Lower lobe of right lung (tissue), 2 donors: ENCODE data around the gene STRIP1. TPM values are rescaled to one million over a fixed set of nuclear protein-coding genes. Genes with fewer than 3 reads are reported as not detected.

Experiments used
- ATAC-seq, 2 donors: fragments of 200-7000 bp; cut with Tn5 transposase; one replicate each; pipeline ENCODE4 v1.9.1; 2020 to 2022; ENCODE audit warnings: mild to moderate bottlenecking in 2 of 2, moderate library complexity in 2 of 2
- DNase-seq: peaks from one replicate; pipeline ENCODE4 v3.0.0-alpha.2; 2020
- H3K27ac ChIP-seq: fragments of 200-600 bp; one replicate; pipeline ENCODE4 v1.8.0; 2022
- H3K27me3 ChIP-seq: fragments of 200-600 bp; one replicate; pipeline ENCODE4 v1.8.0; 2022; ENCODE audit warnings: low read depth
- H3K36me3 ChIP-seq: fragments of 200-600 bp; one replicate; pipeline ENCODE4 v1.8.0; 2022; ENCODE audit warnings: mild to moderate bottlenecking
- H3K4me1 ChIP-seq: fragments of 200-600 bp; one replicate; pipeline ENCODE4 v1.8.0; 2022
- H3K4me3 ChIP-seq: fragments of 200-600 bp; one replicate; pipeline ENCODE4 v1.8.0; 2022; ENCODE audit warnings: mild to moderate bottlenecking
- H3K9me3 ChIP-seq: fragments of 200-600 bp; one replicate; pipeline ENCODE4 v1.8.0; 2022
- CTCF ChIP-seq: fragments of 200-600 bp; IDR thresholded peaks from one replicate; pipeline ENCODE4 v1.8.0; 2022; ENCODE audit warnings: antibody characterized with exemption, mild to moderate bottlenecking
- intact Hi-C: fragments of 100-400 bp; cut with DNase I; formaldehyde crosslinking; loops from one replicate; pipeline ENCODE4 v1.11.0; 2022
- total RNA-seq: library from RNA; stranded (reverse); fragmentation: NEBNext Ultra II Directional; extraction: Animal tissue kit (Norgen Biotek cat#: 25700); gene quantifications from one replicate; pipeline ENCODE4 v1.2.1, GENCODE V29; 2021
- donor health status: DM: no; HTN: yes; CAD: no; lungs with severe emphysema.

The STRIP1 gene
- total RNA-seq, 1 donor from 2014 or later: 36.5 TPM

DNA sequence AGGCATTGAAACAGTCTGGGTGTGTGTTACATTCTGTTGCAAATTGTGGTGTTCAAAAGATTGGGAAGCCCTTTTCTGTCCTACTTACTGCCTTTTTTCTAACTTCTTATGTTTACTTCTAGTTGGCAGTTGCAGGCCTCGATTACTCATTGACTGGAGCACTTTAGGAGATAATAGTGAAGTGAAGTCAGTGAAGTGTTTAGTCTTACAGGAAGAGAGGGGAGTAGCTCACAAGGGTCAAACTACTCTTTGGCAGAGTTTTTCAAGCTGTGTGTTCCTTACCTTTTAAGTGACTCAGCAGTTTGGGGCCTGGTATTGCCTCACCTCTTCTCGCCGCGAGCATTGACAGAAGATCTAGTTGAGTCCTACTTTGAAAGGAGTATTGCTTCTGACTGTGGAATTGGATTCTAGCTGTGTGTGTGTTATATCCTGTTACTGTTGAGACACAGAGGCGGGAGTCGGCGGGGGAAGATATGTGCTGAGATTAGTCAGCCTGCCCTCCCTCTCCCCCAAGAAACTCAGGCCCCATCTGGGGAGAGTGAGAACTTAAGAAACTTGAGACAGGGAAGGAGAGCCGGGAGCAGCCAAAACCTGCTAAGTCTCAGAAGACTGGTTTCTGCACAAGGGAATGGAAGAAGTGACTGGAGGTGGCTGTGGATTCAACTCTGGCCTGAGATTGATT lies 30.5 kb upstream of the STRIP1 start:
- peaks cover 1% of the 10 kb centered on the region for H3K36me3 ChIP-seq

DNA sequence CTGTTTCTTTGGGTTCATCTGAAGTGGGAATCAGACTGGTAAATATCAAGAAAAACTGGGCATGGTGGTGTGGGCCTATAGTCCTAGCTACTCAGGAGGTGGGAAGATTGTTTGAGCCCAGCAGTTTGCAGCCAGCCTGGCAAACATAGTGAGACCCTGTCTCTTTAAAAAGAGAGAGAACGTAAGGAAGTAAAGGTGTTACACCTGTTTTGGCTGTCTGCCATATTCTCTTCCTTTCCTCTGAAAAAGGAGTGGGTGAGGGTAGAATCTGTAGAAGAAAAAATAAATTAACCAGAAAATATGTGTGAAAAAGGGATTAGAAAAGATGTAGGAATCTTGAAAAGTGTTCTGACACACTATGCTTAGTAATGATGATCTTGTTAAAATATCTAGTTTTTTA lies 29.8 kb upstream of the STRIP1 start:
- peaks cover 8% of the 10 kb centered on the region for H3K36me3 ChIP-seq
- H3K4me1 ChIP-seq: peaks cover 47% of the 10 kb centered on the region
- peak overlapping the region; percentile 64 for H3K27ac ChIP-seq
- peak overlapping the region; percentile 15 for H3K4me3 ChIP-seq
- TF ChIP-seq CTCF: no peak
- H3K9me3 ChIP-seq: no peaks in the 10 kb centered on the region
- ATAC-seq: no peak
- no peaks in the 10 kb centered on the region for H3K27me3 ChIP-seq
- DNase-seq: no peak
- intact Hi-C loops: no loop called here

More for the DNA sequence above, 30.5 kb upstream of the STRIP1 start:
- H3K27ac ChIP-seq: peak overlapping the region; percentile 64
- intact Hi-C loops: no loop called here
- no peaks in the 10 kb centered on the region for H3K27me3 ChIP-seq
- no peak for TF ChIP-seq CTCF
- DNase-seq (peak; percentile 78), ATAC-seq (peak; percentile 93 to 94)
- peak overlapping the region; percentile 15 for H3K4me3 ChIP-seq
- H3K9me3 ChIP-seq: no peaks in the 10 kb centered on the region
- H3K4me1 ChIP-seq: peaks cover 47% of the 10 kb centered on the region

DNA sequence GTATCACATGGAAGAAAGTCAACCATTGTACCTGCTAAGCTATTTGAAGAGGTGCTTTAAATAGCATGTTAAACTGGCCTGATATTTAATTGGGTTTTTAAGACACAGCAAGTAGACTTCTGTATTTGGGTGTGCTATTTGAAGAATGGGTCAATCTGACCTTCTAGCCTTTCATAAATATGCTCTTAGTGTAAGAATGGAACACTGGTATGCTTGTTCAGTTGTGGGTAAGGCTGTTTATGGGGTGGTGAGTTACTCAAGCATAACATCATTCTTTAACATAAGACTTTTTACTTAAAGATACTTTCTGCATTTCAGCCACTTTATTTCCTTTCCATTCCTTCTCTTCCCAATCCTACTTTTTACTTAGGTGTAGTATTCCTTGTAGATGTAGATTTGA lies 28.5 kb upstream of the STRIP1 start:
- no peaks in the 10 kb centered on the region for H3K9me3 ChIP-seq
- TF ChIP-seq CTCF: no peak
- ATAC-seq (peak in 1 of 2 donors; percentile 38), DNase-seq (no peak)
- peaks cover 22% of the 10 kb centered on the region for H3K36me3 ChIP-seq
- H3K4me3 ChIP-seq: no peak overlapping the region
- intact Hi-C loops: no loop called here
- no peaks in the 10 kb centered on the region for H3K27me3 ChIP-seq
- H3K27ac ChIP-seq: no peak overlapping the region
- H3K4me1 ChIP-seq: peaks cover 47% of the 10 kb centered on the region

DNA sequence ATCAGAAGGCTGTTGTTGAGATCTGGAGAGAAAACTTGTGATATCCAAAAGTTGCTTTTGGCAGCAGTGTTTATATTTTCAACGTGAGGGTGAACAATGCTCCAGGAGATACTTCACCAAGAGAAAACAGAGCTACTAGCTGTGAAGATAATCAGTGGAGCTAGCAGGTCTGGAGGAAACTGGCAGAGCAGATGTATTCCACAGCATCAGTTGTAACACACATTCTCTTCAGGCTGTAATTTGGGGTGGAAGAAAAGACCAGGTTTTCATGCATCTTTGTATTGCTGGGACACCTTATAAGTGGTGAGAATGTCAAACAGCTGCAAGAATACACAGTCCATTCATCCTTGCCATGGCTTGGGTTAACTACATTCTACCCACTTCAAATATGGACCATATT lies 27.9 kb upstream of the STRIP1 start:
- Histone ChIP-seq H3K9me3 (no peaks in the 10 kb centered on the region), H3K27ac (no peak overlapping the region), H3K4me1 (peaks cover 47% of the 10 kb centered on the region), H3K4me3 (no peak overlapping the region), H3K36me3 (peaks cover 28% of the 10 kb centered on the region), H3K27me3 (no peaks in the 10 kb centered on the region)
- intact Hi-C loops: no loop called here
- ATAC-seq (no peak), DNase-seq (no peak)
- no peak for TF ChIP-seq CTCF

DNA sequence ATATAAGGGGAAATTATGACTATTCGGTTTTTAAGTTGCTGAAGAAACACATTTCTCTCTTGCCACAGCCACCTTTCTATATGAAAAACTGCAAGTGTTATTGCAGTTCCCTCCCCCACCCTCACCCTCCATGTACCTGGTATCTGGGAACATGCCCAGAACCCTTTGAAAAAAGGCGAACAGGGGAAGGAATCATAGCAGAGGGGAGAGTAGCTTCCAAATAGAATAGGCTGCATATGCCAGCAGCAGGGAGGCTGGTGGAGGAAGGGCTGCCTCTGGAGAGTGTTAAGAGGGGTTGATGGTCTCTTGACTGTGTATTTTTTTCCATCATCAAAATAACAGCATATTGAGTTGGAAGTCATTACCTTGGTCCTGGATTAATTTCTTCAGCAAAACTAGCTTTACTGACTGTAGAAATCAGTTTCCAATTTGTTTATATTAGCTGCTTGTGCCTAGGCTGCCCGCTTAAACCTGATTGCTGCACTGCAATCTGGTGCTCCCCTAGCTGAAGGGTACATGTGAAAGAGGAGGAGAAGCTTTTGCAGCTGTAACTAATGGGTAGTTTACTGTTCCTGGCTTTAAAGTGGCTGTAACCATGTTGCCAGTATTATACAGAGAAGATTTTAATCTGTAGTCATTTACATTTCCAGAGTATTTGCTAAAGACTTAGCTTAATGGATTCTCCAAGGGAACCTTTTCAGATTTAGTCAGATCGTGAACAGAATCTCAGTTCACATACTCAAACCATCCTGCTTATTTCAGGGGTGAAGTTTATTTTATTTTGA lies 27.2 kb upstream of the STRIP1 start:
- no peak for TF ChIP-seq CTCF
- Histone ChIP-seq H3K4me3 (no peak overlapping the region), H3K36me3 (peaks cover 35% of the 10 kb centered on the region), H3K9me3 (no peaks in the 10 kb centered on the region), H3K27me3 (no peaks in the 10 kb centered on the region), H3K4me1 (peaks cover 47% of the 10 kb centered on the region), H3K27ac (no peak overlapping the region)
- ATAC-seq (no peak), DNase-seq (no peak)
- intact Hi-C loops: no loop called here
